ENCODE measurements around the gene PHPT1.

GRCh38 chr9:136865041-136865767, 16.0 kb downstream of the PHPT1 start:
- TF ChIP-seq POLR2A (IDR thresholded peaks at IDR 0.05; ENCODE audit: low read length) (no peak), GATA1 (IDR thresholded peaks at IDR 0.05; ENCODE audit: low read depth, low read length) (no peak)
